ENCODE measurements around the gene ZMYND15. TPM values are rescaled to one million over a fixed set of nuclear protein-coding genes. Genes with fewer than 3 reads are reported as not detected.

ZMYND15 gene
- total RNA-seq, 1 experiment from 2014 or later, result 0.42 TPM

- no peak overlapping the region for H4K5ac ChIP-seq (ENCODE audit: insufficient read length, low read depth, low read length)
- peaks cover 34% of the 10 kb centered on the region for H3K27me3 ChIP-seq (ENCODE audit: insufficient read depth, low read length)
- no peak overlapping the region for H4K91ac ChIP-seq (ENCODE audit: insufficient read length, low read depth, low read length)
- peak overlapping the region; percentile 76 to 86 for H3K4me3 Mint-ChIP-seq
- no peaks in the 10 kb centered on the region for H3K9me3 ChIP-seq (ENCODE audit: control insufficient read depth, low read depth, low read length)
- DNase-seq, result no peak
- no peak for TF ChIP-seq CTCF (conservative IDR thresholded peaks at IDR 0.05)
- H3K36me3 Mint-ChIP-seq (ENCODE audit: insufficient read depth in 1 of 3, low read depth in 3 of 3), result no peaks in the 10 kb centered on the region; a peak in 1 of 7 replicates
- H2AK5ac ChIP-seq (ENCODE audit: insufficient read length, low read length), result no peak overlapping the region
- peaks cover 2% of the 10 kb centered on the region; the same call in 1 of the 2 replicates for H3K4me1 ChIP-seq (ENCODE audit: insufficient read depth, low read length)
- H3K14ac ChIP-seq (ENCODE audit: insufficient read depth, low read length), result no peak overlapping the region
- no peak overlapping the region for H2BK12ac ChIP-seq (ENCODE audit: insufficient read length, low read depth, low read length)
- WGBS (ENCODE audit: extremely low coverage, insufficient read length, low lambda C conversion rate), result no CpG with 5 or more reads among the region's 7 CpGs
- no peak overlapping the region for H3K23ac ChIP-seq (ENCODE audit: insufficient read length, low read depth, low read length)
- H3K27ac Mint-ChIP-seq, result no peak overlapping the region
- peaks cover 27 to 35% of the 10 kb centered on the region in 2 experiments for H3K4me1 Mint-ChIP-seq
- H3T11ph ChIP-seq (ENCODE audit: low read length), result no peak overlapping the region
- H4K8ac ChIP-seq (replicated peaks; ENCODE audit: insufficient read length, low read depth, low read length), result no peak overlapping the region
- H4K20me1 ChIP-seq (ENCODE audit: control insufficient read depth, insufficient read depth, insufficient read length), result no peaks in the 10 kb centered on the region
- no peak overlapping the region for H3K56ac ChIP-seq (ENCODE audit: insufficient read length, low read depth, low read length)
- peak overlapping the region; percentile 47 for H3K4me2 ChIP-seq (ENCODE audit: insufficient read depth, insufficient read length, low read length)
- H2AFZ ChIP-seq (ENCODE audit: low read length), result no peak overlapping the region
- H3K79me1 ChIP-seq (ENCODE audit: insufficient read depth, low read depth, low read length, poor library complexity, severe bottlenecking), result no peaks in the 10 kb centered on the region
- H2BK15ac ChIP-seq (ENCODE audit: low read depth, low read length), result no peak overlapping the region
- H3K9me3 Mint-ChIP-seq, result no peaks in the 10 kb centered on the region; a peak in 1 of 5 replicates
- peaks cover 17% of the 10 kb centered on the region for H3K23me2 ChIP-seq (ENCODE audit: insufficient read length, low read depth, low read length, poor library complexity, severe bottlenecking)
- no peak overlapping the region for H3K9ac ChIP-seq (ENCODE audit: extremely low read depth, insufficient read length, low read length)
- H3K27ac ChIP-seq (ENCODE audit: insufficient read length, low read depth, low read length), result no peak overlapping the region
- peaks cover 68% of the 10 kb centered on the region for H3K27me3 Mint-ChIP-seq (ENCODE audit: low read depth)
- no peak overlapping the region for H3K18ac ChIP-seq (ENCODE audit: insufficient read length, low read depth, low read length)
- H3K4ac ChIP-seq (ENCODE audit: low read depth, low read length), result no peak overlapping the region
- H2BK20ac ChIP-seq (ENCODE audit: low read depth, low read length, poor library complexity, severe bottlenecking), result no peak overlapping the region
- H3K79me2 ChIP-seq (ENCODE audit: insufficient read depth, low read length), result no peaks in the 10 kb centered on the region
- H2BK120ac ChIP-seq (ENCODE audit: low read depth, low read length, poor library complexity, severe bottlenecking), result no peak overlapping the region
- no peak overlapping the region for H2BK5ac ChIP-seq (ENCODE audit: insufficient read length, low read length)
These were observed 51.1 kb downstream of the ZMYND15 start for GRCh38 chr17:4790705-4791088.
